Endothelial cell of umbilical vein (primary cell): Measurements from ENCODE around the gene DIO2. TPM values are rescaled to one million over a fixed set of nuclear protein-coding genes. Genes with fewer than 3 reads are reported as not detected.

Experiments
- BruUV-seq: library from RNA; stranded (reverse); fragments of 400-500 nt; replicated peaks from 2 replicates; lab custom pipeline; 2021; lab: Mats Ljungman, UMichigan
- CTCF ChIA-PET: fragments of 300-600, 350-600 bp; sonication (Branson Sonifier 250); formaldehyde crosslinking; loops from one replicate; lab custom pipeline; 2021; ENCODE audit warnings: antibody characterized with exemption, inconsistent platforms; lab: Charles Lee
- POLR2A ChIA-PET: fragments of 300-600, 350-600 bp; sonication (Branson Sonifier 250); formaldehyde crosslinking; loops from one replicate; lab custom pipeline; 2021; ENCODE audit warnings: antibody characterized with exemption, inconsistent platforms; lab: Charles Lee
- DNase-seq: peaks from one replicate; pipeline ENCODE4 v3.0.0-alpha.2; 2011; ENCODE audit warnings: low read depth, low spot score
- FAIRE-seq: peaks from 2 replicates; lab custom pipeline; 2011; peaks lifted over from hg19 to GRCh38; lab: Jason Lieb, UNC
- H2AFZ ChIP-seq: 2 replicates; pipeline ENCODE4 v1.6.0; 2012; ENCODE audit warnings: low read depth, low read length, control low read depth, inconsistent platforms
- H3K27ac ChIP-seq: 2 replicates; pipeline ENCODE4 v1.5.1; 2011; ENCODE audit warnings: low read depth, mild to moderate bottlenecking, control low read depth, low read length, moderate library complexity; ENCODE audit not compliant: insufficient read depth
- H3K27me3 ChIP-seq, 2 experiments: 2 replicates each; pipeline versions ENCODE4 v1.6.0 to v1.6.1; 2011; ENCODE audit warnings: low read length in 2 of 2, mixed read lengths in 1 of 2; ENCODE audit not compliant: control insufficient read depth in 2 of 2, insufficient read depth in 2 of 2
- H3K36me3 ChIP-seq, 2 experiments: 2 replicates in 1 of 2; 3 replicates in 1 of 2; pipeline ENCODE4 v1.5.1; 2011; ENCODE audit warnings: low read length in 2 of 2, mild to moderate bottlenecking in 1 of 2, moderate library complexity in 1 of 2; ENCODE audit not compliant: control insufficient read depth in 2 of 2, insufficient read depth in 2 of 2; ENCODE audit errors: extremely low read depth in 1 of 2
- H3K4me1 ChIP-seq: 3 replicates; pipeline ENCODE4 v1.5.1; 2011; ENCODE audit warnings: mild to moderate bottlenecking, low read length; ENCODE audit not compliant: control insufficient read depth, insufficient read depth; ENCODE audit errors: extremely low read depth
- H3K4me2 ChIP-seq: 2 replicates; pipeline ENCODE4 v1.6.1; 2011; ENCODE audit warnings: low read length, control low read depth, mixed read lengths; ENCODE audit not compliant: insufficient read depth
- H3K4me3 ChIP-seq, 3 experiments: fragments of 200-600 bp in 1 of 3; sonication (generic), shearing (Covaris generic) in 1 of 3; replicated peaks in 1 of 3; 2 replicates each; pipeline ENCODE4 v1.5.1; 2011 to 2016; ENCODE audit warnings: control low read depth in 3 of 3, low read length in 3 of 3, mild to moderate bottlenecking in 2 of 3, inconsistent platforms in 1 of 3, low read depth in 1 of 3, moderate library complexity in 1 of 3; ENCODE audit not compliant: insufficient read depth in 1 of 3
- H3K79me2 ChIP-seq: 2 replicates; pipeline ENCODE4 v1.6.0; 2012; ENCODE audit warnings: low read length, inconsistent platforms; ENCODE audit not compliant: control insufficient read depth, insufficient read depth
- H3K9ac ChIP-seq: replicated peaks from 2 replicates; pipeline ENCODE3; 2011; ENCODE audit warnings: low read length, control low read depth; ENCODE audit not compliant: insufficient read depth; ENCODE audit errors: extremely low read depth
- H3K9me1 ChIP-seq: replicated peaks from 3 replicates; pipeline ENCODE4 v1.6.0; 2011; ENCODE audit warnings: mild to moderate bottlenecking, low read length; ENCODE audit not compliant: control insufficient read depth, insufficient read depth; ENCODE audit errors: extremely low read depth
- H3K9me3 ChIP-seq: replicated peaks from 2 replicates; pipeline ENCODE4 v1.5.1; 2012; ENCODE audit warnings: low read length, inconsistent platforms; ENCODE audit not compliant: control insufficient read depth, insufficient read depth
- H4K20me1 ChIP-seq: replicated peaks from 2 replicates; pipeline ENCODE3; 2011; ENCODE audit warnings: mild to moderate bottlenecking, low read length; ENCODE audit not compliant: control insufficient read depth, insufficient read depth; ENCODE audit errors: extremely low read depth
- CTCF ChIP-seq, 2 donors: IDR thresholded peaks; 1 replicate in 1 of 2; 2 replicates in 1 of 2; pipeline ENCODE4 v1.5.1; 2011; ENCODE audit warnings: low read length in 2 of 2, mild to moderate bottlenecking in 2 of 2, moderate library complexity in 2 of 2, control low read depth in 1 of 2, inconsistent platforms in 1 of 2, low read depth in 1 of 2; ENCODE audit not compliant: insufficient read depth in 1 of 2; ENCODE audit errors: extremely low read depth in 1 of 2
- EZH2 ChIP-seq: IDR thresholded peaks from 2 replicates; pipeline ENCODE4 v1.6.1; 2012; ENCODE audit warnings: borderline replicate concordance, low read depth, mild to moderate bottlenecking, moderate library complexity, low read length, inconsistent platforms; ENCODE audit not compliant: severe bottlenecking
- FOS ChIP-seq: IDR thresholded peaks from 2 replicates; pipeline ENCODE4 v1.6.1; 2011; ENCODE audit warnings: mild to moderate bottlenecking, low read length, moderate library complexity, borderline replicate concordance; ENCODE audit not compliant: insufficient read depth
- GATA2 ChIP-seq: IDR thresholded peaks from 2 replicates; pipeline ENCODE4 v1.7.0; 2011; ENCODE audit warnings: low read depth, mild to moderate bottlenecking, moderate library complexity, mixed read lengths, low read length; ENCODE audit not compliant: insufficient read length, insufficient read depth
- JUN ChIP-seq: IDR thresholded peaks from 2 replicates; pipeline ENCODE4 v1.6.1; 2011; ENCODE audit warnings: borderline replicate concordance, low read depth; ENCODE audit not compliant: insufficient read length, insufficient read depth
- MAX ChIP-seq: IDR thresholded peaks from 2 replicates; pipeline ENCODE4 v1.6.1; 2011; ENCODE audit not compliant: insufficient read depth, insufficient read length
- MYC ChIP-seq: IDR thresholded peaks from one replicate; pipeline ENCODE4 v1.6.1; 2011; ENCODE audit warnings: mild to moderate bottlenecking, low read depth, low read length
- POLR2A ChIP-seq: IDR thresholded peaks from 2 replicates; pipeline ENCODE4 v1.6.1; 2012; ENCODE audit warnings: low read depth, mild to moderate bottlenecking, control low read depth, low read length
- POLR2AphosphoS5 ChIP-seq: IDR thresholded peaks from 2 replicates; pipeline ENCODE4 v1.6.1; 2012; ENCODE audit warnings: low read depth, mild to moderate bottlenecking, control low read depth, low read length, moderate library complexity; ENCODE audit not compliant: insufficient read depth
- dilution Hi-C: fragments of 300-500 bp; cut with MboI; formaldehyde crosslinking; loops from one replicate; pipeline ENCODE4 v1.15.0; 2019; ENCODE audit warnings: low sequenced_read_pairs; ENCODE audit not compliant: extremely low pct_ligation_motif_present
- intact Hi-C: fragments of 100-400 bp; cut with micrococcal nuclease; formaldehyde crosslinking; loops from one replicate; pipeline ENCODE4 v1.10.0; 2022
- polyA plus RNA-seq, 4 experiments: library from polyadenylated mRNA; depleted of rRNA in 3 of 4; stranded (reverse) in 3 of 4; unstranded in 1 of 4; fragments of >200 nt; gene quantifications; 2 replicates each; pipeline versions ENCODE4 v1.2.1 to v1.2.3, GENCODE V29; 2011 to 2012; ENCODE audit warnings: missing spikeins in 1 of 4
- total RNA-seq: library from RNA; stranded (reverse); gene quantifications from 2 replicates; pipeline ENCODE4 v1.2.3, GENCODE V29; 2021

Gene DIO2
- total and polyA plus RNA-seq, 2 donors (not counting 3 experiments of a cell fraction or from before 2014, with no cell fraction given) = 0.22 to 0.75 TPM

GRCh38 chr14:80152763-80153162 is 58.5 kb downstream of the DIO2 start:
- TF ChIP-seq EZH2 = no peak
- CTCF ChIA-PET = no interaction called here
- no peak overlapping the region for H3K4me3 ChIP-seq
- no peaks in the 10 kb centered on the region for H4K20me1 ChIP-seq
- H3K4me2 ChIP-seq = no peak overlapping the region
- H3K9me1 ChIP-seq = no peaks in the 10 kb centered on the region
- H3K4me1 ChIP-seq = no peaks in the 10 kb centered on the region
- BruUV-seq = no TSS peak
- DNase-seq (no peak), FAIRE-seq (no peak)
- no peak overlapping the region for H3K27ac ChIP-seq
- H3K36me3 ChIP-seq = no peaks in the 10 kb centered on the region
- POLR2A ChIA-PET = no interaction called here
- dilution Hi-C loops (no loop called here), intact Hi-C loops (no loop called here)
- H3K9ac ChIP-seq = no peak overlapping the region
- no peaks in the 10 kb centered on the region for H3K9me3 ChIP-seq
- H3K79me2 ChIP-seq = no peaks in the 10 kb centered on the region
- H2AFZ ChIP-seq = no peak overlapping the region
- H3K27me3 ChIP-seq = no peaks in the 10 kb centered on the region

GRCh38 chr14:80152166-80152565 is 59.1 kb downstream of the DIO2 start:
- FAIRE-seq (no peak), DNase-seq (no peak)
- H3K9me1 ChIP-seq = no peaks in the 10 kb centered on the region
- no peaks in the 10 kb centered on the region for H3K4me1 ChIP-seq
- H3K27ac ChIP-seq = no peak overlapping the region
- H3K4me3 ChIP-seq = no peak overlapping the region
- H2AFZ ChIP-seq = no peak overlapping the region
- no peaks in the 10 kb centered on the region for H4K20me1 ChIP-seq
- H3K9me3 ChIP-seq = no peaks in the 10 kb centered on the region
- H3K4me2 ChIP-seq = no peak overlapping the region
- ChIA-PET CTCF (no interaction called here), POLR2A (no interaction called here)
- H3K27me3 ChIP-seq = no peaks in the 10 kb centered on the region
- intact Hi-C loops = no loop called here
- no peaks in the 10 kb centered on the region for H3K36me3 ChIP-seq
- no peak overlapping the region for H3K9ac ChIP-seq
- no peaks in the 10 kb centered on the region for H3K79me2 ChIP-seq
- no TSS peak for BruUV-seq
- dilution Hi-C loops = no loop called here
- TF ChIP-seq GATA2 = no peak
- no peak for TF ChIP-seq MAX
- TF ChIP-seq JUN = no peak
- no peak for TF ChIP-seq EZH2
- no peak for TF ChIP-seq POLR2AphosphoS5
- no peak for TF ChIP-seq POLR2A
- TF ChIP-seq FOS = no peak
- TF ChIP-seq MYC = no peak
- TF ChIP-seq CTCF (IDR thresholded peaks at IDR 0.05; ENCODE audit: extremely low read depth in 1 of 2, insufficient read depth in 1 of 2, low read depth in 1 of 2, low read length in 2 of 2) = no peak
